Activated CD4-positive, alpha-beta T cell treated with anti-CD3 and anti-CD28 coated beads, Interleukin-2, amount 50 U/mL, for 4 hours (primary cell): ENCODE measurements around the gene UFC1.

Source experiments
- DNase-seq, 2 experiments: peaks; one replicate each; pipeline ENCODE4 v3.0.0-alpha.2; 2020

The UFC1 gene

GRCh38 chr1:161196111-161196510 lies 42.3 kb downstream of the UFC1 start:
- no peak for DNase-seq

DNA sequence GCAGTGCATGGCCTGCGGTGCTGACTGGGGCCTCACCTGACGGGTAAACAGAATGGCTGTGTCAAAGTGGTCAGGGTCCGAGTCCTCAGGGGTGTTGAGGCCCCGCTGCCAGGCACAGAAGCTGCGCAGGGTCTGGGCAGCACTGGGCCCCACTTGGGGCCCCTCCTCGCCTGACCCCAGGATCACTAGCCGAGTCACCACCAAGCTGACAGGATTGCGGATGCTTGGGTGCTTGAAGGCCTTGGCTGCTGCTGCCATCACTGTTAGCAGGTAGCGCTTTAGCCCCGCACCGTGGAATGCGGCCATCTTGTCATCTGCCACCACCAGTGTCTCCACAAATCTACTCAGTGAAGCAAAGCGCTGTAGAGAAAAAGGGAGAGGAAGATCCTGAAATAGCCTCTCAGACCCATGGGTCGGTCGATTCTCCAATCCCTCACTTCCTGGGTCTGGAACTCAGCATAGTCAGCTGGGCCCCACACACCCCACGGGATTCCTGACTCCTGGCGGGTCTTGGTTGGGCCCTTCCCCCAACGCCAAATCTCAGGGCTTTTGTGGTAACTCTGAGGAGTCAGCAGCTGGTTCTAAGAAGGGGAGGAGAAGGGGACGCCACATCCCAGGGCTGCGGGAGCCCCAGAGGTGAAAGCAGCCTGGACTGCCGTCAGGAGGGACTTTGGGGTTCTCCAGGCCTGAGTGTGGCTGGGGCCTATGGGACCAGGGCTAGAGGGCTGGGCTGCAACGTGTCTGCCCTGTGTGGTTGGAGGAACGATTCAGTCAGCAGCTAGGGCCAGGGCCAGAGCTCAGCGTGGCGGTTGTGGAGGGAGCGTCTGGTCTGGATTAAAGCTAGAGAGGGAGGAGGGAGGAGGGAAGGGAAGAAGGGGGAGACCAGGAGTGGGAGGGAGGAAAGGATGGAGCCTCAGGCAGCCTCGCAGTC lies 43.0 kb downstream of the UFC1 start:
- no peak for DNase-seq

- no peak for DNase-seq
Observed at GRCh38 chr1:161197560-161198193, 43.9 kb downstream of the UFC1 start.

DNA sequence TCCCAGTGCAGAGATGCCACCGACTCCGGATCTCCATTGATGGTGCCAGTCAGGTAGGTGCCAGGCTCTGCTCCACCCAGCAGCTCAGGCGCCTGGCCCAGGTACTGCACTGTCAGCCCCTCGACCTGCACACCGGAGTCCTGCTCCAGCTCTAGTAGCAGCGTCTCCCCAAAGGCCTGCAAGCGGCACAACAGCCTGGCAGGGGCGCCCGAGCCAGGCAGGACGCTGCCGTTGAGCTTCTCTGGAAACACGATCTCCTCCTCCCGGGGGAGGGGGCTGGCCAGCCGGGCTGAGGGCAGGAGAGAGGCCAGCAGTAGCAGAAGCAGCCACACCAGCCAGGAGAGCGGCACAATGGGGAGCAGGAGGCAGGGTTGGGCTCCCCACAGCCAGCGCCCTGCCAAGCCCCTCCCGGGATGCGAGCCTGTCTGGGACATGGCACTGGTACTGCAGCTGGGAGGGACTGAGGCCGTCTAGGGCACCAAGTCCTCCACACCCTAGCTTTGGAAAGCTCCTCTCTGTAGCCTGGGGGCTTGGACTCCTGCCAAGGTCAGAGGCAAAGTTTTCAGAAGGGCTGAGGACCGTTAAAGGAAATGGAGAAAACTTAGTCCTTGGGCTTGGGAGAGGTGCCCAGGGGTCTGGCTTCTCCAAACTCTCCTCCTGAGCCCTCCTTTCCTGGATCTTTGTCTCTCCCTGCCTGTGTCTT lies 44.6 kb downstream of the UFC1 start:
- DNase-seq: no peak

GRCh38 chr1:161198897-161199431 lies 45.2 kb downstream of the UFC1 start, which contains the start of gene ADAMTS4:
Gene ADAMTS4 (minus strand): TSS chr1:161199054. CDS start chr1:161198627, 427 bp downstream.
- no peak for DNase-seq

DNA sequence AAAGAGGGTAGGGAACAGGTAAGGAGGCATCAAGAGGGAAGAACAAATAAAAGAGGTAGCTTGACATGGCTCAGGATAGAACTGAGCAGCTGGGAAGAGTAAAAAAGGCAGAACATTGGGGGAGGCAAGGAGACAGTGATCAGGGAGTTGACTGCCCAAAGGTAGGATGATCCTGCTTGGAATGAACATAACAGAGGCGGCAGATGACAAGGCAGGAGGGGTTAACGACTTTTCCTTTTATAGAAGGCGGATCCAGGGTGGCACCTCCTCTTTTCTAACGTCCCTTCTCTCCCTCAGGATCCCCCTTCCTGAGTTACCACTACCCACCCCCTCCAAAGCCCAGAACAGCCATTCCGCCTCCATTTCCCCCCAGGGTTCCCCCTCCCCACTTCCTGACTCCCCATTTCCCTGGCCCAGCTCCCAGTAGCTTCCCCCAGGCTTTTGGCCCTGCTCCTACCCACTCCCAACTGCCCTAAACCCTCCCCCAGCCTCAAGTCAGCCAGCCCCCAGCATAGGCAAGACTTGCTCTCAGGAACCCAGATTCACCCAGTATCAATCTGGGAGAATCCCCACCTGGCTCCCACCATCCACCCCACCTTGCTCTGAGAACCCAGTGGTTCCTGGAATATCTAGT lies 45.8 kb downstream of the UFC1 start:
- no peak for DNase-seq

DNA sequence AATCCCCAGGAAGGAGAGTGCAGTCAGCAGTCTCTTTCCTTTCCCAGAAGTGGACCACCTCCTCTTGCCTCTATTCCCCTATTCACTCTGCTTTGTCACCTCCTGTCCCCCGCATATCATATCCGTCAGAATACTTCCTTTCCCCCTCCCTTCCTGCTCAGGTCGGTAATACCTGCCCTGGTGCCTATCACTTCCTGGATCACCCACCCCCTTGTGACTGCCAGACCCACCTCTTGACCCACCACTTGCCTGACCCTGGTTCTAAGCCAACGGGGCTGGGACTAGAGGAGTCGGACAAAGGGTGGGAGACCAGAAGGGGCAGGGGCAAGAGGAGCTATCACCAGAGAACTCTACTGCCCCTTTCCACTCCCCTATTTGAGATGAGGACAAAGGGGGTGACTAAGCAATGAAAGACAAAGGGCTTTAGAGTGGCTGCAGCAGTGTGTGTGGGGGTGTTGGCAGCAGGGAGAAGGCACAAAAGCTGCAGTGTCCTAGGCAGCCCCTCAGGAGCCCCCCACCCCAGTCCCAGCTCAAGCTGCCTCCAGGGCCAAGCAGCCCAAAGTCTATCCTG lies 46.7 kb downstream of the UFC1 start:
- no peak for DNase-seq

DNA sequence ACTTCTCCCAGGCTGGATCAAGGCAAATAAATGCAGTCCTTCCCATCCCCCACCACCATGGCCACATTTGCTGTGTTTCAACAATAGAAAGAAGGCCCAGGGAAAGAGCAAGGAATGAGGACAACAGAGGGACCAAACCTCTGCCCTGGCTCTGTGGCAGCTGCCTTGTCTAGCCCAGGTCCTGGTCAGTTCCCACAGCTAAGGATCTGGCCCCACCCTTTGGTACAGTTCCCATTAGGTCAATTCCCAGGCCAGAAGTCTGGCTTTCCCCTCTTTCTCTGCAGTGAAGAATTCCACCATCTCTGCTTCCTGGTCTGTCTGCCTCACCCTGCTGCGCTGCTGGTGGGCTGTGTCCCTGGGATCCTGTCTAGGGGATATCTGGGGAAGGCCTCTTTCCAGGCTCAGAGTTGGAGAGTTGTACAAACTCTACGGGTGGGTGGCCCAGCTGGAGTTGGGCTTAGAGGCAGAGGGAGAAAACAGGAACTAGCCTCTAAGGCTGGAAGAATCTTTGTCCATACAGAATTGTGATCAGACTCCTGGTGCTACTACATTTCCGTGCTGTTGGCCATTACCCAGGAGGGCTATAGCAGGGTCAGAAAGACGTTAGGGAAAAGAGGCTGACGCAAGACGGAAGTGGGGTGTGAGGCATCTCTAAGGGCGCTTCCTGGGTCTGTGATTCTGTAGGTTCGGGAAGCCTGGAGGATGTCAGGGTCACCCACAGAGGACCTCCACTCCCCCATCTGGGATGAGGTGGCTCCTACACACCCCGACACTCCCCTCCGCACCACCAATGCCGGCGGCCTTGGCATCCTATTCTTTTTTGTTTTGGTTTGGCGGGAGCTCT lies 47.4 kb downstream of the UFC1 start:
- DNase-seq: no peak

DNA sequence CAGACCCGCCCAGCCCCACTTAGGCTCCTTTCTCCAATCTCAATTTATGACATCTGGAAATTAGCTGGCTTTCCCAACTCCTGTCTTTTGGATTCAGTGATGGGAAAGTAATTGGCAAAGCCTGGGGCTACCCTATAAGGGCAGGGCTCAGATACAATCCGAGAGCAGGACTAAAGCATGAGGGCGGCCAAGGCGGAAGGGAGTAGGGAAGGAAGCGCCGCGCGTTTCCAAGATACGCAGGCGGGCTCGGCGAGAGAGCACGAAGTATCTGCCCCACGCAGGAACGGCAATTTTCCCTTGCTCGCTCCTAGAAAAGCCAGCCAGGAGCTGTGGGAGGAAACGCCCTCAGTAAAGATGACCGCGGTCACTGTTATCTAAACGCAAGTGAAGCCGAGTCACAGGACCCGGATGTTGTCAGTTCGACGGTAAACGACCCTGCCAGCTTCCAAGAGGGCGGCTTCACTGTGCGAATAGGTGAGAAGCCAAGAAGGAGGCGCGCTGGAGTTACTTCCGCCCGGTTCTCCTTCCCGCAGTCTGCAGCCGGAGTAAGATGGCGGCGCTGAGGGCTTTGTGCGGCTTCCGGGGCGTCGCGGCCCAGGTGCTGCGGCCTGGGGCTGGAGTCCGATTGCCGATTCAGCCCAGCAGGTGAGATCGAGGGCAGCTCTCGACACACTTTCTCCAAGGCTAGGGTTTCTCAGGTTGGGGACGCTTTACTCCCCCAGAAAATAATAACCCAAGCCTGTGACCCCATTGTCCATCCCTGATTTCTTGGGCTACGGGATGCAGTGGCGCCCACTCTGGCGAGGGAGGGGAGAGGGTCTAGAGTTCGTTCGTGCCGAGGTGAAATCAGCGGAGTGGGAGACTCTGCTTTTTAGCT lies 48.3 kb downstream of the UFC1 start, which contains the start of gene NDUFS2:
NDUFS2 (plus strand) TSS at position 532 of the 877 bp plus-strand sequence; CDS start at position 551, 19 bp downstream.
- DNase-seq: peak; percentile 95 to 96

DNA sequence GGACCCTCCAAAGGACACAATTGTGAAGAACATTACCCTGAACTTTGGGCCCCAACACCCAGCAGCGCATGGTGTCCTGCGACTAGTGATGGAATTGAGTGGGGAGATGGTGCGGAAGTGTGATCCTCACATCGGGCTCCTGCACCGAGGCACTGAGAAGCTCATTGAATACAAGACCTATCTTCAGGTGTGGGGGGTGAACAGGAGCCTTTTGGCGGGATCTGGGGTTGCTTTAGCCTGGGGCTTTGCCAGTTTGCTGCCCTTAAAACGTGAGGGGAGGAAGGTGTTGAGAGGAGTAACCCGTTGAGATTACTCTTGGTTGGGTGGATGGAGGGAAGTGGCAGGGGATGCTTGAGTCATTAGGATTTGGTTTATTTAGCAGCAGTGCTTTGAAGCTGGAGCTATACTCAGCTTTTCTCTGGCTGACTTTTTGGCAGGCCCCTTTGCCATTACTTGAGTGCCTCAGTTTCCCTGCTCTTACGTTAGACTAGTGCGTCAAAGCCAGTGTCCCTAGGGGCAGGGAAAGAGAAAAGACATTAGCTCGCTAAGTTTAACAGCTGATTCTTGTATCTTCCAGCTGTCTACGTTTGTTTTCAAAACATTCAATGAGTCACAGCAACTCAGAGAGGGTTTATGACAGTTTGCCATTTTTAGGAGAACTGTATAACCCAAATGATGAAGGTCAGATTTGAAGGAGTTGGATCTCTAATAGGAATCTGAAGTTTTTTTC lies 52.8 kb downstream of the UFC1 start:
- no peak for DNase-seq

DNA sequence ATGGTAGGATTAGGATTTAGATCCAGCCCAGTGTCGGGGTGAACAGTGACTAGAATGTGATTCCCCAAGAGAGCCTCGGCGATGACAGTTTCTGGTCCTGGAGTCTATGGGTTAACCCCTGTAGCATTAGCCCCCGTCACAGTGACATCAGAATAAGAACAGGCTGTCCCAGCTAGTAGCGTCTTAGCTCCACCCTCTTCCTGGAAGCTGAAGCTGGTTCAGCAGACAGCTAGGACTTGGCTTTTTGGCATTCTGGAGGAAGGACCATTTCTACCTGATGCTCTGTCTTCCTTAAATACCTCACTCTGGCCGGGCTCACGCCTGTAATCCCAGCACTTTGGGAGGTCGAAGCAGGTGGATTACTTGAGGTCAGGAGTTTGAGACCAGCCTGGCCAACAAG lies 53.4 kb downstream of the UFC1 start:
- no peak for DNase-seq
